OCI-LY1 (cell line): ENCODE data around the gene RASSF6.
"Not testable (repeated sequence)": the region's sequence is repeated elsewhere in the genome, so short reads cannot be mapped to it uniquely, and the experiment has no call there.

Source experiments
- H2AFZ ChIP-seq: fragments of 200-600 bp; sonication (generic), shearing (Covaris generic); 2 replicates; pipeline ENCODE4 v1.6.0; 2014; ENCODE audit warnings: antibody characterized with exemption, mild to moderate bottlenecking, low read length
- H3F3A ChIP-seq: fragments of 200-600 bp; sonication (generic), shearing (Covaris generic); 2 replicates; pipeline ENCODE4 v1.6.0; 2014; ENCODE audit warnings: mild to moderate bottlenecking, antibody characterized with exemption, low read length, moderate library complexity; ENCODE audit not compliant: insufficient read depth
- H3K27ac ChIP-seq: fragments of 200-600 bp; sonication (generic); 2 replicates; pipeline ENCODE4 v1.5.1; 2014; ENCODE audit warnings: low read length, mixed run types, mild to moderate bottlenecking, low read depth; ENCODE audit not compliant: poor library complexity, severe bottlenecking
- H3K27me3 ChIP-seq: fragments of 200-600 bp; sonication (generic); 2 replicates; pipeline ENCODE4 v1.6.0; 2014; ENCODE audit warnings: antibody characterized with exemption, mild to moderate bottlenecking, low read length, moderate library complexity; ENCODE audit not compliant: insufficient read depth
- H3K36me3 ChIP-seq: fragments of 200-600 bp; sonication (generic); 2 replicates; pipeline ENCODE4 v1.6.1; 2014; ENCODE audit warnings: mild to moderate bottlenecking, antibody characterized with exemption, low read length, moderate library complexity, mixed read lengths; ENCODE audit not compliant: insufficient read depth
- H3K4me1 ChIP-seq: fragments of 200-600 bp; sonication (generic); 2 replicates; pipeline ENCODE4 v1.5.1; 2014; ENCODE audit warnings: mild to moderate bottlenecking, low read length, moderate library complexity; ENCODE audit not compliant: insufficient read depth, severe bottlenecking
- H3K4me2 ChIP-seq: fragments of 200-600 bp; sonication (generic), shearing (Covaris generic); 2 replicates; pipeline ENCODE4 v1.6.1; 2014; ENCODE audit warnings: low read length
- H3K4me3 ChIP-seq: fragments of 200-600 bp; sonication (generic); 2 replicates; pipeline ENCODE4 v1.5.1; 2014; ENCODE audit warnings: low read length, low read depth, mild to moderate bottlenecking, mixed read lengths; ENCODE audit not compliant: poor library complexity, severe bottlenecking
- H3K79me2 ChIP-seq: fragments of 200-600 bp; shearing (Covaris generic); 2 replicates; pipeline ENCODE4 v1.6.1; 2016; ENCODE audit warnings: mixed run types, low read length, mixed read lengths; ENCODE audit not compliant: insufficient read depth
- H3K9ac ChIP-seq: fragments of 200-600 bp; sonication (generic), shearing (Covaris generic); 2 replicates; pipeline ENCODE4 v1.6.1; 2014; ENCODE audit warnings: mild to moderate bottlenecking, low read length, mixed read lengths
- H3K9me2 ChIP-seq: fragments of 200-600 bp; sonication (generic), shearing (Covaris generic); 2 replicates; pipeline ENCODE4 v1.6.1; 2014; ENCODE audit warnings: low read depth, mild to moderate bottlenecking, low read length, mixed read lengths
- H3K9me3 ChIP-seq: fragments of 200-600 bp; shearing (Covaris generic); 2 replicates; pipeline ENCODE4 v1.6.1; 2014; ENCODE audit warnings: low read length, mixed read lengths
- H4K20me1 ChIP-seq: fragments of 200-600 bp; sonication (generic), shearing (Covaris generic); 2 replicates; pipeline ENCODE4 v1.6.0; 2016; ENCODE audit warnings: mild to moderate bottlenecking, low read length; ENCODE audit not compliant: insufficient read depth
- EZH2 ChIP-seq: fragments of 200-600 bp; sonication (generic), shearing (Covaris generic); IDR thresholded peaks from 2 replicates; pipeline ENCODE4 v1.8.0; 2017; ENCODE audit warnings: borderline replicate concordance, mixed run types, mild to moderate bottlenecking, antibody characterized with exemption, low read length, moderate library complexity, mixed read lengths
- TF ChIP-seq, protein P1 (sequence below): fragments of 200-600 bp; sonication (generic), shearing (Covaris generic); IDR thresholded peaks from 2 replicates; pipeline ENCODE4 v1.5.1; 2017; ENCODE audit warnings: mild to moderate bottlenecking, antibody characterized with exemption, low read length, moderate library complexity, mixed read lengths

Gene RASSF6

DNA sequence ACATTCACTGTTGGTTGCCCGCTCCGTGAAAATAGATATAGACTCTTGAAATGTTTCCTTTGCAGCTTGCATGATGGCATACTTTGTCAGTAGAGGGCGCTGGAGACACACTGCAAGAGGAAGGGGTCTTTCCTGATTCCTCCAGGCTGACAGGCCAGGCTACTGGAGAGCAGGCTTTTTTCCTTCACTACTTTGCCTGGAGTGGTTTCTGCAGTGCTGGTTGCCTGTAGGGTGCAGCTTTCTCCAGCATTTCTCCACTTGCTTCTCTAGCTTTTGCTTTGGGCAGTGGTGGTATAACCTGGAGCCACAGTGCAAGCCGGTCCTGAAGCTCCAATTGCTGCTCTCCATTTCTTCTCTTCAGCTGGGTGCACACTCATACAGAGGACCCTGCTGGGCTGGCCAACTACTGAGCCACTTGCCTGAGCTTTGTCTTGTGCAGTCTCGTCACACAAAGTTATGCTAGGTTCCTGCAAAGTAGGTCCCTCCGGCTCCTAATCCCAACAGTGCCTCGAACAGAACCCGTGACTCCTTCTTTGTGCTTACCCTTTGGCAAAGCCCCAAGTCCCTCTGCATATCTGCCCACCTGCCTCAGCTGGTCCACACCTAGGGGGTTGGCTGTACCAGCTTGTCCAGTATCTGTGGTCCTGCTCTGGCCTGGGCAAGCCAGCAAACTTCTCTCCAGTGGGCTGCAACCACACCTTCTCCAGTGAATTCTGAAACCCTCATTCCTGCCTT is 46.3 kb downstream of the RASSF6 start:
- Histone ChIP-seq H3K9ac (peak overlapping the region; percentile 25; the same call in 1 of the 2 replicates), H3K4me2 (peak overlapping the region; percentile 12; the same call in 1 of the 2 replicates)

DNA sequence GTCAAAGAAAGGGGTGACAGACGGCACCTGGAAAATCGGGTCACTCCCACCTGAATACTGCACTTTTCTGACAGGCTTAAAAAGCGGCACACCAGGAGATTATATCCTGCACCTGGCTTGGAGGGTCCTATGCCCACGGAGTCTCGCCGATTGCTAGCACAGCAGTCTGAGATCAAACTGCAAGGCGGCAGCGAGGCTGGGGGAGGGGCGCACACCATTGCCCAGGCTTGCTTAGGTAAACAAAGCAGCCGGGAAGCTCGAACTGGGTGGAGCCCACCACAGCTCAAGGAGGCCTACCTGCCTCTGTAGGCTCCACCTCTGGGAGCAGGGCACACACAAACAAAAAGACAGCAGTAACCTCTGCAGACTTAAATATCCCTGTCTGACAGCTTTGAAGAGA is 69.4 kb downstream of the RASSF6 start:
- not testable (repeated sequence) for H3F3A ChIP-seq, H3K9ac ChIP-seq, H3K27me3 ChIP-seq, H4K20me1 ChIP-seq, H3K9me2 ChIP-seq, H3K4me2 ChIP-seq, H3K9me3 ChIP-seq, H2AFZ ChIP-seq, H3K79me2 ChIP-seq, H3K36me3 ChIP-seq, H3K27ac ChIP-seq, H3K4me1 ChIP-seq, H3K4me3 ChIP-seq

More for the DNA sequence above, 46.3 kb downstream of the RASSF6 start:
- Histone ChIP-seq H3K9me2 (no peaks in the 10 kb centered on the region), H3K4me3 (no peak overlapping the region), H3F3A (peaks cover 16% of the 10 kb centered on the region; the same call in 1 of the 2 replicates), H3K27ac (peak overlapping the region; percentile 80), H3K36me3 (peaks cover 47% of the 10 kb centered on the region), H4K20me1 (no peaks in the 10 kb centered on the region), H3K79me2 (no peaks in the 10 kb centered on the region), H3K9me3 (no peaks in the 10 kb centered on the region), H3K27me3 (no peaks in the 10 kb centered on the region), H2AFZ (no peak overlapping the region), H3K4me1 (peaks cover 36% of the 10 kb centered on the region)
- TF ChIP-seq, protein P1, sequence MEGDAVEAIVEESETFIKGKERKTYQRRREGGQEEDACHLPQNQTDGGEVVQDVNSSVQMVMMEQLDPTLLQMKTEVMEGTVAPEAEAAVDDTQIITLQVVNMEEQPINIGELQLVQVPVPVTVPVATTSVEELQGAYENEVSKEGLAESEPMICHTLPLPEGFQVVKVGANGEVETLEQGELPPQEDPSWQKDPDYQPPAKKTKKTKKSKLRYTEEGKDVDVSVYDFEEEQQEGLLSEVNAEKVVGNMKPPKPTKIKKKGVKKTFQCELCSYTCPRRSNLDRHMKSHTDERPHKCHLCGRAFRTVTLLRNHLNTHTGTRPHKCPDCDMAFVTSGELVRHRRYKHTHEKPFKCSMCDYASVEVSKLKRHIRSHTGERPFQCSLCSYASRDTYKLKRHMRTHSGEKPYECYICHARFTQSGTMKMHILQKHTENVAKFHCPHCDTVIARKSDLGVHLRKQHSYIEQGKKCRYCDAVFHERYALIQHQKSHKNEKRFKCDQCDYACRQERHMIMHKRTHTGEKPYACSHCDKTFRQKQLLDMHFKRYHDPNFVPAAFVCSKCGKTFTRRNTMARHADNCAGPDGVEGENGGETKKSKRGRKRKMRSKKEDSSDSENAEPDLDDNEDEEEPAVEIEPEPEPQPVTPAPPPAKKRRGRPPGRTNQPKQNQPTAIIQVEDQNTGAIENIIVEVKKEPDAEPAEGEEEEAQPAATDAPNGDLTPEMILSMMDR, result peak; percentile 97
- no peak for TF ChIP-seq EZH2

DNA sequence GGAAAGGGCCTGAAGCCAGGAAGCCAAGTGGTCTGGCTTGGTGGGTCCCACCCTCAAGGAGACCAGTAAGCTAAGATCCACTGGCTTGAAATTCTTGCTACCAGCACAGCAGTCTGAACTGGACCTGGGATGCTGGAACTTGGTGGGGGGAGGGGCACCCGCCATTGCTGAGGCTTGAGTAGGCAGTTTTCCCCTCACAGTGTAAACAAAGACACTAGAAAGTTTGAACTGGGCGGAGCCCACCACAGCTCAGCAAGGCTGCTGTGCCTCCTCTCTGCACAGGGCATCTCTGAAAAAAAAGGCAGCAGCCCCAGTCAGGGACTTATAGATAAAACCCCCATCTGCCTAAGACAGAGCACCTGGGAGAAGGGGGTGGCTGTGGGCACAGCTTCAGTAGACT is 75.6 kb downstream of the RASSF6 start:
- H3K27ac ChIP-seq, result no peak overlapping the region
- H3K4me1 ChIP-seq, result no peaks in the 10 kb centered on the region
- no peak overlapping the region for H3K9ac ChIP-seq
- H3K27me3 ChIP-seq, result no peaks in the 10 kb centered on the region
- H3K4me2 ChIP-seq, result no peak overlapping the region
- H3F3A ChIP-seq, result no peaks in the 10 kb centered on the region
- no peaks in the 10 kb centered on the region for H3K36me3 ChIP-seq
- no peaks in the 10 kb centered on the region for H3K9me3 ChIP-seq
- no peak overlapping the region for H3K4me3 ChIP-seq
- H3K79me2 ChIP-seq, result no peaks in the 10 kb centered on the region
- H4K20me1 ChIP-seq, result no peaks in the 10 kb centered on the region
- no peak for TF ChIP-seq EZH2
- H3K9me2 ChIP-seq, result no peaks in the 10 kb centered on the region
- no peak overlapping the region for H2AFZ ChIP-seq

DNA sequence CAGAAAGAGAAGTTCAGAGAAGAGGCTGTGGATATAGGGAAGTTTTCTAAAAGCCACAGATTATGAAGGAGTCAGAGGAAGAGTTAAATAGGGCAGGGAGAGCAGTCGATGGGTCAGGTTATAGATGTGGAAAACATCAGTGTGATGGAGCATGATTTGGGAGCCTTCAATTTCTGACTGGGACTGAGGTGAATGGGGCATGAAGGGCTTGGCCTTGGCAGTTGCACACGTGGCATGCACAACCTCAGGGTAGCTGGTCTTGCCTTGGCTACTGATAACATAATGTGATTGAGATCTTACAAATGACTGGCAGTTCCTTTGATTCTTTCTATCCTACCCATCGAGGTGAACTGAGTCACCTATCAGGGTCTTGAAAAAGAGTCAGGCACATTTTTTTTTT is 79.0 kb downstream of the RASSF6 start:
- H3K27me3 ChIP-seq, result no peaks in the 10 kb centered on the region
- H3K36me3 ChIP-seq, result no peaks in the 10 kb centered on the region
- H3K4me2 ChIP-seq, result no peak overlapping the region
- no peak overlapping the region for H2AFZ ChIP-seq
- TF ChIP-seq EZH2, result no peak
- TF ChIP-seq, protein P1, result no peak
- H3K9me3 ChIP-seq, result no peaks in the 10 kb centered on the region
- H3K4me1 ChIP-seq, result no peaks in the 10 kb centered on the region
- no peaks in the 10 kb centered on the region for H3F3A ChIP-seq
- H3K79me2 ChIP-seq, result no peaks in the 10 kb centered on the region
- no peak overlapping the region for H3K27ac ChIP-seq
- no peaks in the 10 kb centered on the region for H4K20me1 ChIP-seq
- no peak overlapping the region for H3K4me3 ChIP-seq
- no peaks in the 10 kb centered on the region for H3K9me2 ChIP-seq
- H3K9ac ChIP-seq, result no peak overlapping the region
